IMR-90 (cell line): ENCODE data around the gene ARHGEF40. TPM values are rescaled to one million over a fixed set of nuclear protein-coding genes. Genes with fewer than 3 reads are reported as not detected.

ENCODE experiments used
- ATAC-seq: fragments of 200-7000 bp; cut with Tn5 transposase; 2 replicates; pipeline ENCODE4 v1.9.1; 2020; ENCODE audit warnings: low read depth, mild to moderate bottlenecking, moderate library complexity
- BruUV-seq: library from RNA; stranded (reverse); fragments of 400-500 nt; replicated peaks from 2 replicates; lab custom pipeline; 2021; lab: Mats Ljungman, UMichigan
- CTCF ChIA-PET: fragments of 300-600 bp; formaldehyde crosslinking; extraction: SDS; loops from one replicate; lab custom pipeline; 2021; ENCODE audit warnings: antibody characterized with exemption; lab: Yijun Ruan, JAX
- POLR2A ChIA-PET: fragments of 300-600 bp; sonication (Branson Sonifier 250); formaldehyde crosslinking; loops from one replicate; lab custom pipeline; 2022; ENCODE audit warnings: antibody characterized with exemption; ENCODE audit not compliant: unreplicated experiment; lab: Charles Lee
- DNase-seq: peaks from one replicate; pipeline ENCODE4 v3.0.0; 2013
- H2AFZ ChIP-seq: replicated peaks from 2 replicates; pipeline ENCODE3; 2013; ENCODE audit warnings: low read length, mild to moderate bottlenecking; ENCODE audit not compliant: poor library complexity
- H2AK5ac ChIP-seq: 2 replicates; pipeline ENCODE4 v1.6.1; 2013; ENCODE audit warnings: low read depth, low read length, inconsistent platforms
- H2AK9ac ChIP-seq: replicated peaks from 2 replicates; pipeline ENCODE3; 2013; ENCODE audit warnings: mild to moderate bottlenecking, low read depth, low read length, moderate library complexity; ENCODE audit not compliant: poor library complexity
- H2BK120ac ChIP-seq: 2 replicates; pipeline ENCODE4 v1.6.1; 2013; ENCODE audit warnings: low read depth, low read length, inconsistent platforms
- H2BK15ac ChIP-seq: 3 replicates; pipeline ENCODE4 v1.6.1; 2013; ENCODE audit warnings: low read depth, low read length, inconsistent platforms
- H2BK20ac ChIP-seq: 2 replicates; pipeline ENCODE4 v1.6.1; 2013; ENCODE audit warnings: low read depth, mild to moderate bottlenecking, inconsistent platforms, low read length, moderate library complexity
- H2BK5ac ChIP-seq: 2 replicates; pipeline ENCODE4 v1.6.1; 2013; ENCODE audit warnings: mild to moderate bottlenecking, low read depth, low read length, inconsistent platforms; ENCODE audit not compliant: poor library complexity, severe bottlenecking
- H3K14ac ChIP-seq: replicated peaks from 2 replicates; pipeline ENCODE4 v1.6.1; 2013; ENCODE audit warnings: low read depth, low read length, inconsistent platforms
- H3K18ac ChIP-seq: 2 replicates; pipeline ENCODE4 v1.6.1; 2013; ENCODE audit warnings: low read depth, low read length, control low read depth
- H3K23ac ChIP-seq: 2 replicates; pipeline ENCODE4 v1.6.1; 2013; ENCODE audit warnings: low read depth, low read length, inconsistent platforms
- H3K27ac ChIP-seq: 2 replicates; pipeline ENCODE4 v1.5.1; 2013; ENCODE audit warnings: mild to moderate bottlenecking, control low read depth, low read length; ENCODE audit not compliant: insufficient read depth
- H3K27me3 ChIP-seq: 2 replicates; pipeline ENCODE4 v1.6.1; 2013; ENCODE audit warnings: low read length; ENCODE audit not compliant: control insufficient read depth, insufficient read depth
- H3K36me3 ChIP-seq: 2 replicates; pipeline ENCODE4 v1.6.1; 2013; ENCODE audit warnings: low read length, mixed read lengths; ENCODE audit not compliant: control insufficient read depth, insufficient read depth
- H3K4ac ChIP-seq: 2 replicates; pipeline ENCODE4 v1.6.1; 2013; ENCODE audit warnings: low read depth, low read length, inconsistent platforms
- H3K4me1 ChIP-seq: 2 replicates; pipeline ENCODE4 v1.6.1; 2013; ENCODE audit warnings: low read length, mixed read lengths; ENCODE audit not compliant: control insufficient read depth, insufficient read depth
- H3K4me2 ChIP-seq: 2 replicates; pipeline ENCODE4 v1.6.1; 2013; ENCODE audit warnings: low read depth, mild to moderate bottlenecking, control low read depth, low read length, moderate library complexity
- H3K4me3 ChIP-seq: 2 replicates; pipeline ENCODE4 v1.5.1; 2013; ENCODE audit warnings: low read depth, mild to moderate bottlenecking, control low read depth, low read length, moderate library complexity; ENCODE audit not compliant: insufficient read depth
- H3K56ac ChIP-seq: 2 replicates; pipeline ENCODE4 v1.6.1; 2013; ENCODE audit warnings: low read length, inconsistent platforms; ENCODE audit not compliant: insufficient read depth; ENCODE audit errors: extremely low read depth
- H3K79me1 ChIP-seq, 2 experiments: 2 replicates each; pipeline ENCODE4 v1.6.1; 2013; ENCODE audit warnings: low read length in 2 of 2, inconsistent platforms in 1 of 2, low read depth in 1 of 2
- H3K9ac ChIP-seq: 2 replicates; pipeline ENCODE4 v1.6.1; 2013; ENCODE audit warnings: low read depth, low read length, control low read depth
- H3K9me1 ChIP-seq: 2 replicates; pipeline ENCODE4 v1.6.1; 2013; ENCODE audit warnings: low read length, inconsistent platforms; ENCODE audit not compliant: insufficient read depth
- H3K9me3 ChIP-seq: 2 replicates; pipeline ENCODE4 v1.6.1; 2013; ENCODE audit warnings: low read length; ENCODE audit not compliant: control insufficient read depth, insufficient read depth
- H4K20me1 ChIP-seq: 2 replicates; pipeline ENCODE4 v1.6.1; 2013; ENCODE audit warnings: low read length, inconsistent platforms; ENCODE audit not compliant: insufficient read depth
- H4K5ac ChIP-seq: 2 replicates; pipeline ENCODE4 v1.6.1; 2013; ENCODE audit warnings: mild to moderate bottlenecking, low read depth, low read length, control low read depth
- H4K8ac ChIP-seq, 2 experiments: 2 replicates each; pipeline ENCODE4 v1.6.1; 2013; ENCODE audit warnings: low read depth in 2 of 2, low read length in 2 of 2, control low read depth in 1 of 2, inconsistent platforms in 1 of 2
- H4K91ac ChIP-seq: 2 replicates; pipeline ENCODE4 v1.6.1; 2013; ENCODE audit warnings: low read depth, low read length, inconsistent platforms; ENCODE audit not compliant: insufficient read depth
- MAFK ChIP-seq: IDR thresholded peaks from 2 replicates; pipeline ENCODE4 v1.6.1; 2012; ENCODE audit warnings: low read depth, low read length, improper control_type of control experiment
- NFE2L2 ChIP-seq: fragments of 150-350 bp; IDR thresholded peaks from 2 replicates; pipeline ENCODE4 v1.6.1; 2016; ENCODE audit warnings: low read depth, mild to moderate bottlenecking, low read length
- RFX5 ChIP-seq: IDR thresholded peaks from 2 replicates; pipeline ENCODE4 v1.8.0; 2012; ENCODE audit warnings: low read depth, mild to moderate bottlenecking, low read length, moderate library complexity
- SMC3 ChIP-seq: fragments of 150-350 bp; IDR thresholded peaks from 2 replicates; pipeline ENCODE4 v1.6.1; 2016; ENCODE audit warnings: low read depth, mild to moderate bottlenecking, antibody characterized with exemption, low read length, moderate library complexity
- WGBS, 2 experiments: methylation state at CpG; one replicate each; pipeline versions ENCODE4 v1.1.5 to v1.1.7; 2013; ENCODE audit warnings: missing lambda C conversion rate in 2 of 2; ENCODE audit not compliant: insufficient read length in 1 of 2; ENCODE audit errors: extremely low coverage in 2 of 2; 5-methylcytosine and 5-hydroxymethylcytosine counted together
- dilution Hi-C: fragments of 300-500 bp; cut with HindIII; formaldehyde crosslinking; loops from one replicate; pipeline ENCODE4 v1.14.3; 2018; ENCODE audit warnings: low sequenced_read_pairs; ENCODE audit not compliant: unreplicated experiment
- in situ Hi-C: fragments of 300-500 bp; cut with MboI; formaldehyde crosslinking; loops from 3 replicates; pipeline ENCODE4 v1.14.3; 2019; ENCODE audit warnings: low sequenced_read_pairs, inconsistent platforms, mixed read lengths
- intact Hi-C: fragments of 100-400 bp; cut with micrococcal nuclease; formaldehyde crosslinking; loops from 2 replicates; pipeline ENCODE4 v1.10.0; 2022
- polyA plus RNA-seq, 3 experiments: library from polyadenylated mRNA; depleted of rRNA; stranded (reverse); fragments of >200 nt; gene quantifications; 2 replicates each; pipeline ENCODE4 v1.2.3, GENCODE V29; 2012; ENCODE audit warnings: low replicate concordance in 1 of 3
- total RNA-seq: library from RNA; depleted of rRNA; stranded (reverse); fragments of >200 nt; gene quantifications from 2 replicates; pipeline ENCODE4 v1.2.3, GENCODE V29; 2012

The ARHGEF40 gene
- total and polyA plus RNA-seq, 2 of the 4 experiments (the other 2 are of a cell fraction): 18.1 to 58.4 TPM

GRCh38 chr14:21060614-21061346 is 9.3 kb upstream of the ARHGEF40 start:
- no peak for ATAC-seq
- no peak overlapping the region for H2AFZ ChIP-seq
- no peak overlapping the region for H2BK15ac ChIP-seq
- H2BK120ac ChIP-seq: no peak overlapping the region
- H3K79me1 ChIP-seq: no peaks in the 10 kb centered on the region
- WGBS, 2 experiments: 85% methylated on average over 3 of the region's 13 CpGs; no CpG with 5 or more reads in 1 of the 2 experiments
- H4K91ac ChIP-seq: no peak overlapping the region
- no peak overlapping the region for H3K14ac ChIP-seq
- no peak overlapping the region for H3K4me2 ChIP-seq
- H3K9me3 ChIP-seq: no peaks in the 10 kb centered on the region
- in situ Hi-C loops (no loop called here), intact Hi-C loops (no loop called here), dilution Hi-C loops (no loop called here)
- ChIA-PET POLR2A (no interaction called here), CTCF (no interaction called here)
- no peak overlapping the region for H4K8ac ChIP-seq
- no TSS peak for BruUV-seq
- H3K4ac ChIP-seq: no peak overlapping the region
- H2BK20ac ChIP-seq: no peak overlapping the region
- H2AK9ac ChIP-seq: no peak overlapping the region
- H3K18ac ChIP-seq: no peak overlapping the region
- H3K4me1 ChIP-seq: no peaks in the 10 kb centered on the region
- no peaks in the 10 kb centered on the region for H3K36me3 ChIP-seq
- no peak overlapping the region for H3K23ac ChIP-seq
- no peak for DNase-seq
- no peak overlapping the region for H4K5ac ChIP-seq
- peaks cover 5% of the 10 kb centered on the region; the same call in 1 of the 2 replicates for H3K9me1 ChIP-seq
- no peak overlapping the region for H2BK5ac ChIP-seq
- TF ChIP-seq RFX5 (no peak), NFE2L2 (no peak), MAFK (no peak), SMC3 (no peak)
- H3K27me3 ChIP-seq: no peaks in the 10 kb centered on the region
- no peak overlapping the region for H3K9ac ChIP-seq
- no peaks in the 10 kb centered on the region for H4K20me1 ChIP-seq
- H2AK5ac ChIP-seq: no peak overlapping the region
- H3K4me3 ChIP-seq: no peak overlapping the region
- H3K27ac ChIP-seq: no peak overlapping the region
- H3K56ac ChIP-seq: no peak overlapping the region
